Endothelial cell of umbilical vein (primary cell): ENCODE results near the gene PASD1.

Experiments used
- CTCF ChIP-seq, 2 donors: IDR thresholded peaks; 1 replicate in 1 of 2; 2 replicates in 1 of 2; pipeline ENCODE4 v1.5.1; 2011; ENCODE audit warnings: low read length in 2 of 2, mild to moderate bottlenecking in 2 of 2, moderate library complexity in 2 of 2, control low read depth in 1 of 2, inconsistent platforms in 1 of 2, low read depth in 1 of 2; ENCODE audit not compliant: insufficient read depth in 1 of 2; ENCODE audit errors: extremely low read depth in 1 of 2
- JUN ChIP-seq: IDR thresholded peaks from 2 replicates; pipeline ENCODE4 v1.6.1; 2011; ENCODE audit warnings: borderline replicate concordance, low read depth; ENCODE audit not compliant: insufficient read length, insufficient read depth
- MYC ChIP-seq: IDR thresholded peaks from one replicate; pipeline ENCODE4 v1.6.1; 2011; ENCODE audit warnings: mild to moderate bottlenecking, low read depth, low read length
- POLR2A ChIP-seq: IDR thresholded peaks from 2 replicates; pipeline ENCODE4 v1.6.1; 2012; ENCODE audit warnings: low read depth, mild to moderate bottlenecking, control low read depth, low read length

- no peak for TF ChIP-seq POLR2A
- no peak for TF ChIP-seq CTCF (IDR thresholded peaks at IDR 0.05; ENCODE audit: extremely low read depth in 1 of 2, insufficient read depth in 1 of 2, low read depth in 1 of 2, low read length in 2 of 2)
- TF ChIP-seq JUN = no peak
- no peak for TF ChIP-seq MYC
Measured at GRCh38 chrX:151515237-151515636, 48.2 kb upstream of the PASD1 start.
